NB4 (cell line): ENCODE data around the gene SCGB2A2.

Experiments
- DNase-seq: peaks from one replicate; pipeline ENCODE4 v3.0.0; 2010; ENCODE audit warnings: low read depth
- H3K4me3 ChIP-seq: one replicate; pipeline ENCODE4 v1.5.1; 2011; ENCODE audit warnings: mild to moderate bottlenecking, low read depth, low read length, moderate library complexity
- CTCF ChIP-seq: IDR thresholded peaks from one replicate; pipeline ENCODE4 v1.5.1; 2012; ENCODE audit warnings: low read depth, low read length
- MAX ChIP-seq: IDR thresholded peaks from 2 replicates; pipeline ENCODE4 v1.6.1; 2011; ENCODE audit warnings: low read depth, low read length
- MYC ChIP-seq: IDR thresholded peaks from 2 replicates; pipeline ENCODE4 v1.6.1; 2011; ENCODE audit warnings: low read depth, low read length
- POLR2A ChIP-seq: IDR thresholded peaks from 2 replicates; pipeline ENCODE4 v1.6.1; 2011; ENCODE audit warnings: mild to moderate bottlenecking; ENCODE audit not compliant: insufficient read length; ENCODE audit errors: extremely low read depth

SCGB2A2 gene

GRCh38 chr11:62273284-62273683 is 3.3 kb downstream of the SCGB2A2 start:
- no peak overlapping the region for H3K4me3 ChIP-seq
- DNase-seq: no peak
- no peak for TF ChIP-seq POLR2A
- no peak for TF ChIP-seq MYC

DNA sequence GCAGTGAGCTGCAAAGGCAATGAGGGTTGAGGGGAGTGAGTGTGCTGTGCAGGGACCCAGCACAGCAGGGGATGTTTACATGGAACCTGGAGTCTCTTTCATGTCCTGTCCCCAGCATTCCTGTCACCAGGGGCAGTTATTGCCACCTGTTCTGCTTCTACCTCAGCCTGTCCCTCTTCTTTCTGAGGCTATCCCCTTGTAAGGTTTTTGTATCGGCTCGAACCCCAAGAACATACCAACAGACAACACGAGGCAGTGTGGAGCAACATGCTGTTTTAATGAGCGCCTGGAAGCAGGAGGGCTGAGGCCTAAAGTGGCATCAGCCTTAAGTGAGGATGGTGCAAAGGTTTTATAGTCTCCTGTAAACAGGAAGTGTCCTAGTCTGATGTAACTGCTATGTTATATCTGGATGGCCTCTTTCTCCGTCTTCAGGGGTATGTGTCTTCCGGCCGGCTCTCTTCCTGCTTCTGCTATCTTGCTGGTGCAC is 3.9 kb downstream of the SCGB2A2 start:
- no peak overlapping the region for H3K4me3 ChIP-seq
- peak; percentile 13 for DNase-seq
- no peak for TF ChIP-seq CTCF
- no peak for TF ChIP-seq MYC
- no peak for TF ChIP-seq POLR2A
- TF ChIP-seq MAX: no peak

DNA sequence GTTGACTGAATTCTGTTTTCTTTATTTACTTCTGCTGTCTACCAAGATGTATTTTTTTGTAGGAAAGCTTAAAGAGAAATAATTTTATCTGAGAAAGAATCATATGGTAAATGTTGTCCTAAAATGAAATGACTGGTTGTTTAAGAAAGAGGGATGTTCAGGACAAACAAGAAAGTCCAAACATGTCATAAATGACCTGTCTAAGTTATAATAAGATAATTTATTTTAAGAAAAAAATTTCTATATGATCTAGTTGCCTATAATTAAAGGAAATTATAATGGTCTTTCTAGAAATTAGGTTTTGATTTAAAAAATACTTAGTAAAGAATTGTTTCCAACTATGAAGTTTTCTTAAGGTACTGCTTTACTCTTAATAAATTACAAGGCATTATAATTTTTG is 10.5 kb downstream of the SCGB2A2 start:
- no peak overlapping the region for H3K4me3 ChIP-seq
- DNase-seq: no peak
- TF ChIP-seq MYC (no peak), CTCF (no peak), MAX (no peak), POLR2A (no peak)

DNA sequence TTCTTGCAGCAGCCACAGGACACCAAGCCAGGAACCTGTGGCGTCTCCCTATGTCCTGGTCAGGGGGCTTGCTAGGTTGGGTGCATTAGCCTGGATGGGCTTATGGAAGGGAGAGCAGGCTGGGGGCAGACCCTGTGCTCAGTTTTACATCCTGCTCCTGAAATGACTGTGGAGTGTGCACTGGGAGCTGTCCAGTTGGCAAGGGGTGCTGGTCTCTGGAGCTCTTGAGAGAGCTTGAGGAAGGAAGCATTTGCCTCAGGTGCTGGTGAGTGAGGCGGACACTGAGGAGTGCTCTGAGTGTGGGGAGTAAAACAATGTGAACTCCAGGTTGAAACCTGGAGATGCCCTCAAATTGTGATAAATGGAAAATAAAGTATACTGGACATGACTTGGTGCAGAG is 25.5 kb downstream of the SCGB2A2 start:
- peak; percentile 54 for DNase-seq
- H3K4me3 ChIP-seq: no peak overlapping the region
- no peak for TF ChIP-seq CTCF
- TF ChIP-seq MYC: no peak
- TF ChIP-seq MAX: no peak
- no peak for TF ChIP-seq POLR2A

GRCh38 chr11:62298975-62299374 is 29.0 kb downstream of the SCGB2A2 start, which contains the start of gene SCGB1D4:
SCGB1D4 (minus strand) TSS chr11:62299075; CDS start chr11:62299010, 65 bp downstream.
- TF ChIP-seq CTCF (no peak), MYC (no peak), POLR2A (no peak), MAX (no peak)
- no peak within 1 kb of the TSS for H3K4me3 ChIP-seq
- no peak for DNase-seq

DNA sequence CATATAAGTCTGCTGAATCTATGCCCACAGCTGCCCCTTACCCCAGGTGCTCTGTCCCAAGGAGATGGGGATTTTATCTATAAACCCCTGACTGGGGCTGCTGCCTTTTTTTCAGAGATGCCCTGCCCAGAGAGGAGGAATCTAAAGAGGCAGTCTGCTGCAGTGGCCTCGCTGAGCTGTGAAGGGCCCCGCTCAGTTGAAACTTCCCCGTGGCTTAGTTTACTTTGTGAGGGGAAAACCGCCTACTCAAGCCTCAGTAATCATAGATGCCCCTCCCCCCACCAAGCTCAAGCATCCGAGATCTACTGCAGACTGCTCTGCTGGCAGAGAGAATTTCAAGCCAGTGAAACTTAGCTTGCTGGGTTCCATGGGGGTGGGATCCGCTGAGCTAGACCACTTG is 36.3 kb downstream of the SCGB2A2 start:
- H3K4me3 ChIP-seq: no peak overlapping the region
- DNase-seq: no peak
- TF ChIP-seq MYC (no peak), MAX (no peak), CTCF (no peak), POLR2A (no peak)
